Right atrium auricular region (tissue), 2 donors: ENCODE measurements around the gene SYCN. TPM values are rescaled to one million over a fixed set of nuclear protein-coding genes. Genes with fewer than 3 reads are reported as not detected.

ENCODE experiments used
- DNase-seq: peaks from one replicate; pipeline ENCODE4 v3.0.0-alpha.2; 2019; ENCODE audit warnings: low spot score
- H3K27ac ChIP-seq, 2 donors: fragments of 200-600 bp; sonication (generic); 1 replicate in 1 of 2; 2 replicates in 1 of 2; pipeline ENCODE4 v1.5.1; 2016 to 2019
- H3K27me3 ChIP-seq, 2 donors: fragments of 200-600 bp; sonication (generic); one replicate each; pipeline versions ENCODE4 v1.5.1 to v1.6.0; 2017 to 2019
- H3K36me3 ChIP-seq: fragments of 200-600 bp; sonication (generic); one replicate; pipeline ENCODE4 v1.5.1; 2016
- H3K4me1 ChIP-seq, 2 donors: fragments of 200-600 bp; sonication (generic); one replicate each; pipeline versions ENCODE4 v1.5.1 to v1.6.0; 2017 to 2019
- H3K4me3 ChIP-seq, 2 donors: fragments of 200-600 bp; sonication (generic); 1 replicate in 1 of 2; 2 replicates in 1 of 2; pipeline ENCODE4 v1.5.1; 2017 to 2019; ENCODE audit warnings: mild to moderate bottlenecking in 1 of 2, moderate library complexity in 1 of 2
- H3K9me3 ChIP-seq, 2 donors: fragments of 200-600 bp; sonication (generic); one replicate each; pipeline ENCODE4 v1.5.1; 2019
- CTCF ChIP-seq, 2 donors: fragments of 200-600 bp; sonication (generic); IDR thresholded peaks; one replicate each; pipeline ENCODE4 v1.5.1; 2019; ENCODE audit warnings: antibody characterized with exemption in 2 of 2
- total RNA-seq, 2 donors: library from RNA; depleted of rRNA; stranded (reverse); fragments of >200 nt; gene quantifications; one replicate each; pipeline ENCODE4 v1.1.0, GENCODE V29; 2016

The SYCN gene
- total RNA-seq, 2 donors from 2014 or later, result not detected

GRCh38 chr19:39199025-39199424 lies 5.0 kb downstream of the SYCN start:
- Histone ChIP-seq H3K4me1 (peaks cover 0 to 7% of the 10 kb centered on the region in 2 donors), H3K9me3 (no peaks in the 10 kb centered on the region), H3K27me3 (peaks cover 0 to 24% of the 10 kb centered on the region in 2 donors), H3K36me3 (no peaks in the 10 kb centered on the region), H3K4me3 (no peak overlapping the region), H3K27ac (no peak overlapping the region)
- DNase-seq, result no peak
- no peak for TF ChIP-seq CTCF (IDR thresholded peaks at IDR 0.05)

GRCh38 chr19:39197808-39198207 lies 6.3 kb downstream of the SYCN start:
- H3K27ac ChIP-seq, result no peak overlapping the region
- peaks cover 0 to 5% of the 10 kb centered on the region in 2 donors for H3K4me1 ChIP-seq
- no peak for TF ChIP-seq CTCF (IDR thresholded peaks at IDR 0.05)
- peaks cover 0 to 12% of the 10 kb centered on the region in 2 donors for H3K27me3 ChIP-seq
- no peaks in the 10 kb centered on the region for H3K9me3 ChIP-seq
- H3K4me3 ChIP-seq, result no peak overlapping the region
- H3K36me3 ChIP-seq, result no peaks in the 10 kb centered on the region
- DNase-seq, result no peak

GRCh38 chr19:39196860-39197562 lies 7.1 kb downstream of the SYCN start, which contains the start of gene NCCRP1:
TSS of gene NCCRP1 (plus strand) at chr19:39196964. CDS start at chr19:39196983, 19 bp downstream.
- Histone ChIP-seq H3K27me3 (peaks cover 0 to 12% of the 10 kb centered on the region in 2 donors), H3K4me3 (peak within 1 kb of the TSS in 1 of 2 donors; percentile 28), H3K27ac (no peak within 1 kb of the TSS), H3K36me3 (no peaks in the 10 kb centered on the region), H3K4me1 (peaks cover 0 to 5% of the 10 kb centered on the region in 2 donors), H3K9me3 (no peaks in the 10 kb centered on the region)
- no peak for TF ChIP-seq CTCF (IDR thresholded peaks at IDR 0.05)
- no peak for DNase-seq

- H3K36me3 ChIP-seq, result no peaks in the 10 kb centered on the region
- H3K27ac ChIP-seq, result no peak overlapping the region
- H3K4me3 ChIP-seq, result no peak overlapping the region
- no peak for DNase-seq
- peaks cover 0 to 12% of the 10 kb centered on the region in 2 donors for H3K27me3 ChIP-seq
- H3K4me1 ChIP-seq, result peaks cover 0 to 5% of the 10 kb centered on the region in 2 donors
- TF ChIP-seq CTCF (IDR thresholded peaks at IDR 0.05), result no peak
- no peaks in the 10 kb centered on the region for H3K9me3 ChIP-seq
Observed at GRCh38 chr19:39196320-39196719, 7.7 kb downstream of the SYCN start.

GRCh38 chr19:39195755-39196154 lies 8.3 kb downstream of the SYCN start:
- H3K27ac ChIP-seq, result no peak overlapping the region
- TF ChIP-seq CTCF (IDR thresholded peaks at IDR 0.05), result no peak

More at GRCh38 chr19:39195755-39196154, 8.3 kb downstream of the SYCN start:
- no peak overlapping the region for H3K4me3 ChIP-seq
- no peaks in the 10 kb centered on the region for H3K9me3 ChIP-seq
- H3K4me1 ChIP-seq, result peaks cover 0 to 5% of the 10 kb centered on the region in 2 donors
- H3K36me3 ChIP-seq, result no peaks in the 10 kb centered on the region
- peaks cover 0 to 12% of the 10 kb centered on the region in 2 donors for H3K27me3 ChIP-seq
- DNase-seq, result no peak
